GM20000 (cell line): ENCODE data around the gene VTI1A.

ENCODE experiments used
- DNase-seq: peaks from one replicate; pipeline ENCODE4 v3.0.0; 2012; ENCODE audit warnings: low spot score
- CTCF ChIP-seq: IDR thresholded peaks from 2 replicates; pipeline ENCODE4 v1.5.1; 2012; ENCODE audit warnings: mild to moderate bottlenecking, control low read depth; ENCODE audit errors: extremely low read depth, missing control alignments

Gene VTI1A

GRCh38 chr10:112507988-112508387 is 61.0 kb downstream of the VTI1A start:
- no peak for TF ChIP-seq CTCF
- no peak for DNase-seq

GRCh38 chr10:112509558-112510291 is 62.7 kb downstream of the VTI1A start:
- TF ChIP-seq CTCF, result no peak
- DNase-seq, result no peak

DNA sequence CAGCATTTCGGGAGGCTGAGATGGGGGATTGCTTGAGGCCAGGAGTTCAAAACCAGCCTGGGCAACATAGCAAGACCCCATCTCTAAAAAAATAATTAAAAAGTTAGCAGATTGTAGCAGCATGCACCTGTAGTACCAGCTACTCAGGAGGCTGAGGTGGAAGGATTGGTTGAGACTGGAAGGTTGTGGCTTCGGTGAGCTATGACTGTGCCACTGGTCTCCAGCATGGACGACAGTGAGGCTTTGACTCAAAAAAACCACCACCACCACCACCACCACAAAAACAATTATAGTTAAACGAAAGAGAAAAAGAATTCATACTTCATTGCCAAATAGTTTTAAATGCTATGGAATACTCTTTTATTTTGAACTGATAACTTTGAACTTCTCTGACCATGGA is 63.4 kb downstream of the VTI1A start:
- no peak for TF ChIP-seq CTCF
- no peak for DNase-seq

DNA sequence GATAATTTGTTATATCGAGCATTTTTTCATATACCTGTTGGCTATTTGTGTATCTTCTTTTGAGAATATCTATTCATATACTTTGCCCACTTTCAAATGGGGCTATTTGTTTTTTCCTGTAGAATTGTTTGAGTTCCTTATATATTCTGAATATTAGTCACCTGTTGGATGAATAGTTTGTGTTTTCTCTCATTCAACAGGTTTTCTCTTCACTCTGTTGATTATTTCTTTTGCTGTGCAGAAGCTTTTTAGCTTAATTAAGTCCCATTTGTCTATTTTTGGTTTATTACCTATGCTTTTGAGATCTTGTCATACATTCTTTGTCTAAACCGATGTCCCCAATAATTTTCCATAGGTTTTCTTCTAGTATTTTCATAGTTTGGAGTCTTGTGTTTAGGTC is 65.3 kb downstream of the VTI1A start:
- TF ChIP-seq CTCF, result no peak
- DNase-seq, result no peak

- no peak for TF ChIP-seq CTCF
- no peak for DNase-seq
These were observed 68.1 kb downstream of the VTI1A start for GRCh38 chr10:112515126-112515525.

DNA sequence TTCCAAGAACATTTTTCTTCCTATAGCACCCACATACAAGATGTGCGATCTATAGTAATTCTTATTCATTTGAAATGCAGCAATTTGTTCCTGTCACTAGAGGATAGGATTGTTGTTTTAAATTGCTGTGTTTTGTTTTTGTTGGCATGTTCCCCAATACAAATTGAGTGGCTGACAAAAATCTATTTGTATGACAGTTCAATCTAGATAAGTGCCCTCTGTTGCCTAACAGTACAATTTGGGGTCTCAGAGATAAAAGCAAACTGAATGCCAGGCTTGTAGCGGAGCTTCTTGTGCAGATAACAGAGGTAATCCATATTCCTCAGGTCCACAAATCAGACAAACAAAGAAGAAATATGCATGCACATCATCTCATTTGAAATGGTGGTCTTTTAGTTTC is 68.8 kb downstream of the VTI1A start:
- no peak for DNase-seq
- TF ChIP-seq CTCF, result no peak

DNA sequence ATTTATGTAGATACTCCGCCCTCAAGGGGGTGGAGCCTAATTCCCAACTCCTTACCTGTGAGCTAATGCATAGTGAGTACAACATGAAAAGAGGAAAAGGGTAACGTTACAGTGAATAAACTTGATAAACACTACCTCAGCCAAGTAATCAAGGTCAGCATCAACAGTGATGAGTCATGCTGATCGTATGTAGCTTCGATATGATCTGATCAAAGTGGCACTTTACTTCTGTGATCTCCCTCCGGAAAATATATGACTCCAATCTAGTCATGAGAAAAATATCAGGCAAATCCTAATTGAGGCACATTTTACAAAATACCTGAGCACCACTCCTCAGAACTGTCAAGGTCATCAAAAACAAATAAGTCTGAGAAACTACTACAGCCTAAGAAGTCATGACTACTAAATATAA is 70.4 kb downstream of the VTI1A start:
- no peak for TF ChIP-seq CTCF
- no peak for DNase-seq
